Heart left ventricle (tissue), 13 donors: ENCODE results near the gene TBL1X.

Experiments
- CTCF ChIP-seq, 12 donors: fragments of 200-600 bp; sonication (generic) in 4 of 12; IDR thresholded peaks; one replicate each; pipeline versions ENCODE4 v1.5.0 to v1.8.0; 2018 to 2022; ENCODE audit warnings: antibody characterized with exemption in 12 of 12, mild to moderate bottlenecking in 5 of 12
- POLR2A ChIP-seq, 2 donors: fragments of 450-650 bp; IDR thresholded peaks; one replicate each; pipeline ENCODE4 v1.6.1; 2017; ENCODE audit warnings: antibody characterized with exemption in 2 of 2, mild to moderate bottlenecking in 2 of 2, moderate library complexity in 2 of 2
- donor health status: ischemic (EF 13 %, LVEDD 7.1; RV severe dilation, severe dysfunction).
- donor health status: DM: no; HTN: yes; CAD: no.
- donor health status: DM: no; HTN: no; CAD: no.
- donor health status: ischemic (EF 25% LVEDD 6.9; RV normal size, moderate dysfunction).
- donor health status: ischemic (EF 25% LVEDD 5.7; RV mildly dilated, moderate dysfunction).
- donor health status: ischemic (EF 35%, LVEDD 5.7; RV mildly dilated, moderate dysfunction).
- donor health status: nonischemic (EF 11% LVEDD 7.7; RV severe dilation, severe dysfunction).
- donor health status: DM: yes; HTN: yes; CAD: no.
- donor health status: PGD.
- donor health status: ischemic (EF 29% LVEDD 5.4; RV normal size, mild dysfunction).
- donor health status: nonischemic (EF 23%, LVEDD 6.1; RV moderate dilation, normal function).

GRCh38 chrX:9698576-9698975 lies 233.7 kb downstream of the TBL1X start:
- no peak for TF ChIP-seq CTCF (IDR thresholded peaks at IDR 0.05)
- no peak for TF ChIP-seq POLR2A (IDR thresholded peaks at IDR 0.05)
